Measurements from ENCODE around the gene LAMP2.
"Not testable (repeated sequence)": the region's sequence is repeated elsewhere in the genome, so short reads cannot be mapped to it uniquely, and the experiment has no call there.

LAMP2 gene

GRCh38 chrX:120485638-120486520 lies 16.8 kb upstream of the LAMP2 start:
- Histone ChIP-seq H3K4me1 (ENCODE audit: control insufficient read depth, insufficient read depth, low read length, poor library complexity, severe bottlenecking) (peaks cover 7% of the 10 kb centered on the region), H3K27ac (ENCODE audit: insufficient read depth, low read length, poor library complexity, severe bottlenecking) (peak overlapping the region; percentile 71), H3K4me3 (ENCODE audit: insufficient read depth, low read depth, low read length, poor library complexity, severe bottlenecking) (peak overlapping the region; percentile 60), H3K9me3 (ENCODE audit: control insufficient read depth, low read length) (no peaks in the 10 kb centered on the region), H3K36me3 (ENCODE audit: control insufficient read depth, insufficient read depth, low read length) (no peaks in the 10 kb centered on the region), H3K27me3 (replicated peaks; ENCODE audit: control insufficient read depth, insufficient read depth, low read length, poor library complexity, severe bottlenecking) (no peaks in the 10 kb centered on the region)
- peak; percentile 31 to 46 (median 44) for DNase-seq

GRCh38 chrX:120485315-120485637 lies 16.2 kb upstream of the LAMP2 start:
- Histone ChIP-seq H3K36me3 (ENCODE audit: control insufficient read depth, insufficient read depth, low read length) (no peaks in the 10 kb centered on the region), H3K27me3 (replicated peaks; ENCODE audit: control insufficient read depth, insufficient read depth, low read length, poor library complexity, severe bottlenecking) (no peaks in the 10 kb centered on the region), H3K9me3 (ENCODE audit: control insufficient read depth, low read length) (no peaks in the 10 kb centered on the region), H3K27ac (ENCODE audit: insufficient read depth, low read length, poor library complexity, severe bottlenecking) (peak overlapping the region; percentile 71), H3K4me1 (ENCODE audit: control insufficient read depth, insufficient read depth, low read length, poor library complexity, severe bottlenecking) (peaks cover 7% of the 10 kb centered on the region), H3K4me3 (ENCODE audit: insufficient read depth, low read depth, low read length, poor library complexity, severe bottlenecking) (peak overlapping the region; percentile 60)
- no peak for DNase-seq

GRCh38 chrX:120477453-120477852 lies 8.4 kb upstream of the LAMP2 start:
- H3K36me3 ChIP-seq (ENCODE audit: control insufficient read depth, insufficient read depth, low read length), result no peaks in the 10 kb centered on the region
- no peaks in the 10 kb centered on the region for H3K27me3 ChIP-seq (replicated peaks; ENCODE audit: control insufficient read depth, insufficient read depth, low read length, poor library complexity, severe bottlenecking)
- no peak for DNase-seq
- no peak overlapping the region for H3K27ac ChIP-seq (ENCODE audit: insufficient read depth, low read length, poor library complexity, severe bottlenecking)
- H3K4me3 ChIP-seq (ENCODE audit: insufficient read depth, low read depth, low read length, poor library complexity, severe bottlenecking), result no peak overlapping the region
- H3K4me1 ChIP-seq (ENCODE audit: control insufficient read depth, insufficient read depth, low read length, poor library complexity, severe bottlenecking), result no peaks in the 10 kb centered on the region
- no peaks in the 10 kb centered on the region for H3K9me3 ChIP-seq (ENCODE audit: control insufficient read depth, low read length)

GRCh38 chrX:120476714-120477113 lies 7.6 kb upstream of the LAMP2 start:
- Histone ChIP-seq H3K4me1 (ENCODE audit: control insufficient read depth, insufficient read depth, low read length, poor library complexity, severe bottlenecking) (no peaks in the 10 kb centered on the region), H3K27ac (ENCODE audit: insufficient read depth, low read length, poor library complexity, severe bottlenecking) (no peak overlapping the region), H3K27me3 (replicated peaks; ENCODE audit: control insufficient read depth, insufficient read depth, low read length, poor library complexity, severe bottlenecking) (no peaks in the 10 kb centered on the region), H3K4me3 (ENCODE audit: insufficient read depth, low read depth, low read length, poor library complexity, severe bottlenecking) (no peak overlapping the region), H3K9me3 (ENCODE audit: control insufficient read depth, low read length) (no peaks in the 10 kb centered on the region), H3K36me3 (ENCODE audit: control insufficient read depth, insufficient read depth, low read length) (no peaks in the 10 kb centered on the region)
- no peak for DNase-seq

GRCh38 chrX:120475447-120475846 lies 6.4 kb upstream of the LAMP2 start:
- not testable (repeated sequence) for H3K27ac ChIP-seq (ENCODE audit: insufficient read depth, low read length, poor library complexity, severe bottlenecking); H3K27me3 ChIP-seq (replicated peaks; ENCODE audit: control insufficient read depth, insufficient read depth, low read length, poor library complexity, severe bottlenecking); H3K36me3 ChIP-seq (ENCODE audit: control insufficient read depth, insufficient read depth, low read length); H3K9me3 ChIP-seq (ENCODE audit: control insufficient read depth, low read length); DNase-seq; H3K4me1 ChIP-seq (ENCODE audit: control insufficient read depth, insufficient read depth, low read length, poor library complexity, severe bottlenecking); H3K4me3 ChIP-seq (ENCODE audit: insufficient read depth, low read depth, low read length, poor library complexity, severe bottlenecking)

GRCh38 chrX:120474085-120474484 lies 5.0 kb upstream of the LAMP2 start:
- Histone ChIP-seq H3K4me3 (ENCODE audit: insufficient read depth, low read depth, low read length, poor library complexity, severe bottlenecking) (no peak overlapping the region), H3K9me3 (ENCODE audit: control insufficient read depth, low read length) (no peaks in the 10 kb centered on the region), H3K27ac (ENCODE audit: insufficient read depth, low read length, poor library complexity, severe bottlenecking) (no peak overlapping the region), H3K4me1 (ENCODE audit: control insufficient read depth, insufficient read depth, low read length, poor library complexity, severe bottlenecking) (no peaks in the 10 kb centered on the region), H3K27me3 (replicated peaks; ENCODE audit: control insufficient read depth, insufficient read depth, low read length, poor library complexity, severe bottlenecking) (no peaks in the 10 kb centered on the region), H3K36me3 (ENCODE audit: control insufficient read depth, insufficient read depth, low read length) (no peaks in the 10 kb centered on the region)
- DNase-seq, result no peak

- H3K27ac ChIP-seq (ENCODE audit: insufficient read depth, low read length, poor library complexity, severe bottlenecking); H3K4me1 ChIP-seq (ENCODE audit: control insufficient read depth, insufficient read depth, low read length, poor library complexity, severe bottlenecking); H3K9me3 ChIP-seq (ENCODE audit: control insufficient read depth, low read length); H3K27me3 ChIP-seq (replicated peaks; ENCODE audit: control insufficient read depth, insufficient read depth, low read length, poor library complexity, severe bottlenecking); H3K36me3 ChIP-seq (ENCODE audit: control insufficient read depth, insufficient read depth, low read length); DNase-seq; H3K4me3 ChIP-seq (ENCODE audit: insufficient read depth, low read depth, low read length, poor library complexity, severe bottlenecking): not testable (repeated sequence)
These were observed 561 bp upstream of the LAMP2 start for GRCh38 chrX:120469657-120470056.

GRCh38 chrX:120468479-120468824 lies 644 bp downstream of the LAMP2 start:
- Histone ChIP-seq H3K4me1 (ENCODE audit: control insufficient read depth, insufficient read depth, low read length, poor library complexity, severe bottlenecking) (peaks cover 2% of the 10 kb centered on the region), H3K9me3 (ENCODE audit: control insufficient read depth, low read length) (no peaks in the 10 kb centered on the region), H3K27ac (ENCODE audit: insufficient read depth, low read length, poor library complexity, severe bottlenecking) (peak overlapping the region; percentile 69), H3K4me3 (ENCODE audit: insufficient read depth, low read depth, low read length, poor library complexity, severe bottlenecking) (peak overlapping the region; percentile 77), H3K36me3 (ENCODE audit: control insufficient read depth, insufficient read depth, low read length) (no peaks in the 10 kb centered on the region), H3K27me3 (replicated peaks; ENCODE audit: control insufficient read depth, insufficient read depth, low read length, poor library complexity, severe bottlenecking) (no peaks in the 10 kb centered on the region)
- no peak for DNase-seq

GRCh38 chrX:120468071-120468470 lies 1.0 kb downstream of the LAMP2 start:
- Histone ChIP-seq H3K4me1 (ENCODE audit: control insufficient read depth, insufficient read depth, low read length, poor library complexity, severe bottlenecking) (peaks cover 2% of the 10 kb centered on the region), H3K4me3 (ENCODE audit: insufficient read depth, low read depth, low read length, poor library complexity, severe bottlenecking) (peak overlapping the region; percentile 77), H3K27me3 (replicated peaks; ENCODE audit: control insufficient read depth, insufficient read depth, low read length, poor library complexity, severe bottlenecking) (no peaks in the 10 kb centered on the region), H3K27ac (ENCODE audit: insufficient read depth, low read length, poor library complexity, severe bottlenecking) (no peak overlapping the region), H3K9me3 (ENCODE audit: control insufficient read depth, low read length) (no peaks in the 10 kb centered on the region), H3K36me3 (ENCODE audit: control insufficient read depth, insufficient read depth, low read length) (no peaks in the 10 kb centered on the region)
- DNase-seq, result no peak

- DNase-seq, result no peak
- H3K27me3 ChIP-seq (replicated peaks; ENCODE audit: control insufficient read depth, insufficient read depth, low read length, poor library complexity, severe bottlenecking), result no peaks in the 10 kb centered on the region
- H3K36me3 ChIP-seq (ENCODE audit: control insufficient read depth, insufficient read depth, low read length), result no peaks in the 10 kb centered on the region
- peaks cover 2% of the 10 kb centered on the region for H3K4me1 ChIP-seq (ENCODE audit: control insufficient read depth, insufficient read depth, low read length, poor library complexity, severe bottlenecking)
- H3K27ac ChIP-seq (ENCODE audit: insufficient read depth, low read length, poor library complexity, severe bottlenecking), result no peak overlapping the region
- H3K4me3 ChIP-seq (ENCODE audit: insufficient read depth, low read depth, low read length, poor library complexity, severe bottlenecking), result no peak overlapping the region
- no peaks in the 10 kb centered on the region for H3K9me3 ChIP-seq (ENCODE audit: control insufficient read depth, low read length)
These were observed 4.7 kb downstream of the LAMP2 start for GRCh38 chrX:120464411-120464810.
